Activated naive CD8-positive, alpha-beta T cell treated with anti-CD3 and anti-CD28 coated beads for 36 hours (primary cell): ENCODE results near the gene SQOR. TPM values are rescaled to one million over a fixed set of nuclear protein-coding genes. Genes with fewer than 3 reads are reported as not detected.

ENCODE experiments used
- total RNA-seq, 2 experiments: library from RNA; stranded (reverse); gene quantifications; one replicate each; pipeline ENCODE4 v1.2.3, GENCODE V29; 2021

The SQOR gene
- total RNA-seq, 2 experiments from 2014 or later, result 54.6 to 57.0 TPM

Other genes starting within 250 kb of the SQOR start
- gene SLC30A4, start 112.3 kb upstream of the SQOR start, total RNA-seq, result 1 to 10 TPM; 1.9 to 2.0 TPM
- gene BLOC1S6, start 47.6 kb upstream of the SQOR start, total RNA-seq, result 10 to 100 TPM; 49.2 to 49.7 TPM